ENCODE results near the gene SNX9. TPM values are rescaled to one million over a fixed set of nuclear protein-coding genes. Genes with fewer than 3 reads are reported as not detected.

The SNX9 gene
- total and polyA plus RNA-seq, 2 of the 8 experiments (the other 6 are each of a cell fraction or from before 2014, with no cell fraction given) = 11.8 to 23.2 TPM

DNA sequence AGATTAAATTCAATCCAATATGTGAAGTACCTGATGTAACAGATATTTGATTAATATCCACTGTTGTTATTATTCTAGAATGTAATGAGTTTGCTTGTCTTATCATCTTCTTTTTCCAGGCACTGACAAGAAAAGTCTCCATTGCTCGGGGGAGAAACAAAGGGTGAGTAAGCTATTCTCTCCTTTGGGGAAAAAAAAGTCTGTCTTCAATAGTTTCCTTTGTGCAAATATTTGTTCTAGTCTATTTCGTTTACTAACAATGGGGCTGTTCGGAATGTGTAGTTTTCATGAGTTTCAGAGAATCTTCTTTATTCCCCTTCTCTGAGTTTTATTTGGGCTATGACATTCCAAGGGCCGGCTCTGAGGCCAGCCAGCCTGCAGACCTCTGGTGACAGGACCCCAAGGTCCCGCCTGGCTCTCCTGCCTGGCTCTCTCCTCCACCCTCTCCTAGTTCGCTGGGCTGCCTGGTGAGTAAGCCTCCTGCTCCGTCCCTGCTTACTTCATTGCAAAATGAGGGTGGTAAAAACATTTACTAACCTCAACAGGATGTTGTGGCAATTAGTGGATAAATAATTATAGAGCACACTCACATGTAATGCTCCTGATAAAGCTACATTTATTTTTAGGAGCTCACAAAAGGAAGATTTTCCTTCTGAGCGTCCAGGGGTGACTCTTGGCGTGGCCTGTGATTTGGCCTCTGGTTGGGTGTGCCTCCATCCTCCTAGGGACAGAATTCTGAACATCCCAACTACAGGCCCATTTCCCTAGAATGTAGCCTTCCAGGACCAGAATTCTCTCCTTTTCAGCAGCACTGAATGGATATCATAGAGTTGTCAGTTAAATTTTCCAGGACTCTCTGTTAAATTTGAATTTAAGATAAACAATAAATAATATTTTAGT is 43.1 kb upstream of the SNX9 start:
- no peak overlapping the region for H3K4me2 ChIP-seq (ENCODE audit: insufficient read depth in 1 of 2, low read depth in 2 of 2, low read length in 2 of 2)
- WGBS, 2 experiments (ENCODE audit: extremely low coverage in 1 of 2, insufficient coverage in 1 of 2, insufficient read length in 1 of 2, insufficient replicate concordance in 2 of 2, low coverage in 1 of 2, low lambda C conversion rate in 2 of 2, missing lambda C conversion rate in 1 of 2) = 89% methylated on average over 9 of the region's 9 CpGs; no CpG with 5 or more reads in 1 of the 2 experiments
- POLR2A ChIA-PET (ENCODE audit: partially characterized antibody) = no interaction called here

More for the DNA sequence above, 43.1 kb upstream of the SNX9 start:
- TF ChIP-seq RXRA (IDR thresholded peaks at IDR 0.05; ENCODE audit: insufficient read depth, low read depth, low read length) (no peak), CREB1 (IDR thresholded peaks at IDR 0.05) (no peak), BACH1 (IDR thresholded peaks at IDR 0.05; ENCODE audit: low read length) (no peak), ZNF274 (IDR thresholded peaks at IDR 0.05; ENCODE audit: borderline replicate concordance, extremely low read depth, low read length) (no peak), JUN (IDR thresholded peaks at IDR 0.05; ENCODE audit: low read depth, low read length) (no peak), KDM5A (IDR thresholded peaks at IDR 0.05; ENCODE audit: low read length) (no peak), TEAD4 (IDR thresholded peaks at IDR 0.05; ENCODE audit: low read depth, low read length) (no peak), TAF7 (optimal IDR thresholded peaks at IDR 0.05; ENCODE audit: borderline replicate concordance, low read depth, low read length) (no peak), POU5F1 (IDR thresholded peaks at IDR 0.05; ENCODE audit: low read depth, low read length) (no peak), ASH2L (IDR thresholded peaks at IDR 0.05; ENCODE audit: low read length) (no peak), CBX5 (IDR thresholded peaks at IDR 0.05; ENCODE audit: low read depth, low read length) (no peak), POLR2AphosphoS5 (IDR thresholded peaks at IDR 0.05; ENCODE audit: low read depth, low read length) (no peak)
- TF ChIP-seq, protein P1, sequence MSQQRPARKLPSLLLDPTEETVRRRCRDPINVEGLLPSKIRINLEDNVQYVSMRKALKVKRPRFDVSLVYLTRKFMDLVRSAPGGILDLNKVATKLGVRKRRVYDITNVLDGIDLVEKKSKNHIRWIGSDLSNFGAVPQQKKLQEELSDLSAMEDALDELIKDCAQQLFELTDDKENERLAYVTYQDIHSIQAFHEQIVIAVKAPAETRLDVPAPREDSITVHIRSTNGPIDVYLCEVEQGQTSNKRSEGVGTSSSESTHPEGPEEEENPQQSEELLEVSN (IDR thresholded peaks at IDR 0.05) = no peak
- Histone ChIP-seq H3K18ac (ENCODE audit: extremely low read depth, low read length) (no peak overlapping the region), H4K5ac (ENCODE audit: insufficient read length, low read depth, low read length) (no peak overlapping the region), H3K36me3 (ENCODE audit: control insufficient read depth in 2 of 4, insufficient read depth in 4 of 4, low read length in 3 of 4) (no peaks in the 10 kb centered on the region; a peak in 1 of 8 replicates), H2AFZ (ENCODE audit: low read length) (no peak overlapping the region), H3K14ac (ENCODE audit: insufficient read length) (no peak overlapping the region), H2BK120ac (replicated peaks; ENCODE audit: low read depth, low read length) (no peak overlapping the region), H3K79me1 (ENCODE audit: low read depth, low read length) (no peaks in the 10 kb centered on the region), H3K9me3 (ENCODE audit: insufficient read depth in 2 of 2, low read depth in 1 of 2, low read length in 1 of 2) (peaks cover 0 to 4% of the 10 kb centered on the region in 2 experiments; a peak in 1 of 4 replicates), H3K9ac (replicated peaks in 1 of 4; ENCODE audit: extremely low read depth in 1 of 4, low read depth in 3 of 4, low read length in 3 of 4) (no peak overlapping the region), H3K23me2 (ENCODE audit: low read depth, low read length) (no peaks in the 10 kb centered on the region), H4K8ac (ENCODE audit: extremely low read depth, insufficient read depth, low read length) (no peak overlapping the region), H4K91ac (replicated peaks; ENCODE audit: insufficient read length, low read length) (no peak overlapping the region), H2BK15ac (ENCODE audit: low read length) (no peak overlapping the region), H3K4me3 (ENCODE audit: extremely low read depth in 1 of 4, insufficient read depth in 2 of 4, low read depth in 3 of 4, low read length in 4 of 4) (no peak overlapping the region), H2BK12ac (ENCODE audit: low read depth, low read length) (no peak overlapping the region), H2AK5ac (ENCODE audit: low read depth, low read length) (no peak overlapping the region), H3K56ac (replicated peaks; ENCODE audit: insufficient read length, low read depth, low read length) (no peak overlapping the region), H3K79me2 (ENCODE audit: control insufficient read depth in 1 of 2, insufficient read depth in 2 of 2, low read length in 2 of 2) (no peaks in the 10 kb centered on the region), H3K27ac (ENCODE audit: low read depth, low read length) (no peak overlapping the region), H2BK20ac (ENCODE audit: low read length) (no peak overlapping the region), H2BK5ac (ENCODE audit: low read depth, low read length) (no peak overlapping the region), H3K4ac (replicated peaks; ENCODE audit: insufficient read length, low read depth, low read length) (no peak overlapping the region), H4K20me1 (replicated peaks in 1 of 2; ENCODE audit: control insufficient read depth in 1 of 2, insufficient read depth in 2 of 2, low read length in 2 of 2) (no peaks in the 10 kb centered on the region), H3K23ac (ENCODE audit: insufficient read length) (no peak overlapping the region), H3K4me1 (replicated peaks in 1 of 4; ENCODE audit: control insufficient read depth in 3 of 4, insufficient read depth in 4 of 4, low read length in 3 of 4) (no peaks in the 10 kb centered on the region), H3K27me3 (replicated peaks in 1 of 4; ENCODE audit: control insufficient read depth in 3 of 4, extremely low read depth in 1 of 4, insufficient read depth in 3 of 4, low read length in 3 of 4) (no peaks in the 10 kb centered on the region)
- DNase-seq (ENCODE audit: low read depth in 1 of 2, low spot score in 2 of 2) = no peak
- CTCF ChIA-PET (ENCODE audit: partially characterized antibody) = no interaction called here
- FAIRE-seq = no peak

Measured in H1 (cell line).